GM13977 (cell line): ENCODE results near the gene CTNNBL1.

Source experiments
- DNase-seq: peaks from one replicate; pipeline ENCODE4 v3.0.0; 2012; ENCODE audit warnings: low spot score
- CTCF ChIP-seq: IDR thresholded peaks from 2 replicates; pipeline ENCODE4 v1.5.1; 2012; ENCODE audit warnings: mild to moderate bottlenecking, control low read depth; ENCODE audit not compliant: insufficient read depth; ENCODE audit errors: extremely low read depth, missing control alignments
- in situ Hi-C: fragments of 300-500 bp; cut with MboI; formaldehyde crosslinking; loops from one replicate; pipeline ENCODE4 v1.12.0; 2022; ENCODE audit warnings: low sequenced_read_pairs, low pct_unique_long_range_greater_than_20kb, mixed read lengths, inconsistent platforms; ENCODE audit not compliant: unreplicated experiment

CTNNBL1 gene

GRCh38 chr20:37723668-37724067 is 29.8 kb downstream of the CTNNBL1 start:
- no peak for TF ChIP-seq CTCF
- no peak for DNase-seq
- in situ Hi-C loops = no loop called here

- no peak for TF ChIP-seq CTCF
- in situ Hi-C loops = no loop called here
- DNase-seq = no peak
These were observed 31.3 kb downstream of the CTNNBL1 start for GRCh38 chr20:37725165-37725564.

- in situ Hi-C loops = no loop called here
- DNase-seq = no peak
- TF ChIP-seq CTCF = no peak
These were observed 32.0 kb downstream of the CTNNBL1 start for GRCh38 chr20:37725855-37726254.

GRCh38 chr20:37726321-37726720 is 32.5 kb downstream of the CTNNBL1 start:
- no peak for DNase-seq
- in situ Hi-C loops = no loop called here
- TF ChIP-seq CTCF = no peak

GRCh38 chr20:37726971-37727956 is 33.4 kb downstream of the CTNNBL1 start:
- peak; percentile 11 for DNase-seq
- no peak for TF ChIP-seq CTCF
- in situ Hi-C loops = no loop called here

GRCh38 chr20:37727957-37728634 is 34.3 kb downstream of the CTNNBL1 start:
- in situ Hi-C loops = no loop called here
- peak; percentile 22 for DNase-seq
- TF ChIP-seq CTCF = no peak
